H1 (cell line): ENCODE data around the gene SCAND1. TPM values are rescaled to one million over a fixed set of nuclear protein-coding genes. Genes with fewer than 3 reads are reported as not detected.

Source experiments
- polyA plus RNA-seq, 7 experiments: library from polyadenylated mRNA; depleted of rRNA in 3 of 7; stranded (reverse) in 5 of 7; unstranded in 2 of 7; fragments of >200 nt in 5 of 7; fragments of 200-250 nt in 2 of 7; gene quantifications; 1 replicate in 5 of 7; 2 replicates in 1 of 7; 4 replicates in 1 of 7; pipeline versions ENCODE4 v1.2.1 to v1.2.3, GENCODE V29; 2011 to 2013; ENCODE audit warnings: missing spikeins in 2 of 7, mixed read lengths in 2 of 7
- small RNA-seq: library from polyadenylated mRNA; stranded (forward); fragments of <200 nt; extraction: miRNeasy Mini kit (QIAGEN cat#:217004); gene quantifications from one replicate; pipeline ENCODE3, GENCODE V24; 2013; ENCODE audit not compliant: insufficient read depth
- total RNA-seq: library from RNA; stranded (reverse); fragmentation: NEBNext Ultra II Directional; extraction: Animal tissue kit (Norgen Biotek cat#: 25700); gene quantifications from 2 replicates; pipeline ENCODE4 v1.2.1, GENCODE V29; 2021

SCAND1 gene
- total and polyA plus RNA-seq, 2 of the 8 experiments (the other 6 are each of a cell fraction or from before 2014, with no cell fraction given) = 73.1 to 83.7 TPM

Small RNA genes within 50 kb of the gene (small RNA-seq; reads per million reads assigned to genes)
- not detected for gene RNU6-937P

Other genes with a start within 250 kb of the SCAND1 start
- gene RBM39, start 212.2 kb downstream of the SCAND1 start, total RNA-seq = 219 and 220 TPM in 2 replicates
- gene RBM39, start 212.2 kb downstream of the SCAND1 start, polyA plus RNA-seq (2011; rRNA removed) = 55.2 and 78.0 TPM in 2 replicates
- 70.1 and 70.3 TPM in 2 replicates for gene PHF20, start 182.5 kb downstream of the SCAND1 start, total RNA-seq
- 25.6 and 39.9 TPM in 2 replicates for gene PHF20, start 182.5 kb downstream of the SCAND1 start, polyA plus RNA-seq (2011; rRNA removed)
- gene CNBD2, start 14.1 kb upstream of the SCAND1 start, total RNA-seq = 1.8 and 2.6 TPM in 2 replicates
- 3.2 and 4.5 TPM in 2 replicates for gene CNBD2, start 14.1 kb upstream of the SCAND1 start, polyA plus RNA-seq (2011; rRNA removed)
- gene EPB41L1, start 200.2 kb upstream of the SCAND1 start, total RNA-seq = 36.0 and 42.0 TPM in 2 replicates
- gene EPB41L1, start 200.2 kb upstream of the SCAND1 start, polyA plus RNA-seq (2011; rRNA removed) = 14.8 and 23.1 TPM in 2 replicates